ENCODE data around the gene BORCS8.
"Not testable (repeated sequence)": the region's sequence is repeated elsewhere in the genome, so short reads cannot be mapped to it uniquely, and the experiment has no call there.

Gene BORCS8

GRCh38 chr19:19147344-19147743 lies 44.6 kb downstream of the BORCS8 start:
- no peak for DNase-seq

GRCh38 chr19:19146865-19147264 lies 45.1 kb downstream of the BORCS8 start:
- DNase-seq = no peak

- peak; percentile 23 for DNase-seq
Measured at GRCh38 chr19:19145684-19146608, 46.0 kb downstream of the BORCS8 start.

GRCh38 chr19:19145281-19145680 lies 46.7 kb downstream of the BORCS8 start:
- no peak for DNase-seq

- DNase-seq = no peak
Measured at GRCh38 chr19:19142347-19142746, 49.6 kb downstream of the BORCS8 start.

GRCh38 chr19:19140476-19140875 lies 51.5 kb downstream of the BORCS8 start:
- no peak for DNase-seq

GRCh38 chr19:19139876-19140229 lies 52.1 kb downstream of the BORCS8 start:
- no peak for DNase-seq

GRCh38 chr19:19138109-19138981 lies 53.6 kb downstream of the BORCS8 start, which contains the start of gene TMEM161A:
TSS of gene TMEM161A (minus strand) at chr19:19138478. CDS start at chr19:19138428, 50 bp downstream.
- peak; percentile 94 for DNase-seq

- no peak for DNase-seq
Measured at GRCh38 chr19:19137556-19138108, 54.3 kb downstream of the BORCS8 start.

- not testable (repeated sequence) for DNase-seq
Measured at GRCh38 chr19:19135713-19136112, 56.2 kb downstream of the BORCS8 start.

- DNase-seq = no peak
Measured at GRCh38 chr19:19134687-19135158, 57.2 kb downstream of the BORCS8 start.

- no peak for DNase-seq
Measured at GRCh38 chr19:19133985-19134384, 58.0 kb downstream of the BORCS8 start.

- DNase-seq = no peak
Measured at GRCh38 chr19:19132912-19133311, 59.0 kb downstream of the BORCS8 start.

GRCh38 chr19:19131989-19132388 lies 60.0 kb downstream of the BORCS8 start:
- DNase-seq = no peak

All from GDM1 (cell line).